COLO668 (cell line): Measurements from ENCODE around the gene DDX54.

ENCODE experiments used
- DNase-seq: peaks from one replicate; lab custom pipeline; 2025; ENCODE audit not compliant: unreplicated experiment; lab: John Stamatoyannopoulos, UW

DDX54 gene

GRCh38 chr12:113185180-113186032 lies at the start of gene DDX54, which contains the start of gene RITA1:
Gene DDX54, minus strand, starts transcription at chr12:113185478. Its CDS starts 27 bp downstream, at chr12:113185451.
Gene RITA1, plus strand, starts transcription at chr12:113185721. Its CDS starts 1,026 bp downstream, at chr12:113186747.
- DNase-seq = peak; percentile 89

GRCh38 chr12:113234483-113234882 lies 49.2 kb upstream of the DDX54 start:
- no peak for DNase-seq

GRCh38 chr12:113233967-113234366 lies 48.7 kb upstream of the DDX54 start:
- DNase-seq = no peak

- peak; percentile 94 for DNase-seq
Measured at GRCh38 chr12:113232840-113233585, 47.7 kb upstream of the DDX54 start.

GRCh38 chr12:113232089-113232839 lies 47.0 kb upstream of the DDX54 start:
- DNase-seq = no peak

GRCh38 chr12:113231235-113232088 lies 46.2 kb upstream of the DDX54 start:
- DNase-seq = no peak

- no peak for DNase-seq
Measured at GRCh38 chr12:113230315-113231234, 45.3 kb upstream of the DDX54 start.

GRCh38 chr12:113228394-113229028 lies 43.2 kb upstream of the DDX54 start:
- no peak for DNase-seq

GRCh38 chr12:113227686-113228391 lies 42.6 kb upstream of the DDX54 start:
- DNase-seq = no peak

GRCh38 chr12:113226696-113227568 lies 41.7 kb upstream of the DDX54 start:
- DNase-seq = no peak

GRCh38 chr12:113224955-113225354 lies 39.7 kb upstream of the DDX54 start:
- DNase-seq = no peak

- peak; percentile 46 for DNase-seq
Measured at GRCh38 chr12:113222730-113223531, 37.7 kb upstream of the DDX54 start.

- no peak for DNase-seq
Measured at GRCh38 chr12:113221997-113222729, 36.9 kb upstream of the DDX54 start.

- peak; percentile 100 for DNase-seq
Measured at GRCh38 chr12:113221181-113221996, 36.1 kb upstream of the DDX54 start, which contains the start of gene TPCN1. Gene TPCN1, plus strand, starts transcription at chr12:113221464. Its CDS starts 5,389 bp downstream, at chr12:113226853.
